Measurements from ENCODE around the gene TMTC3.
"Not testable (repeated sequence)": the region's sequence is repeated elsewhere in the genome, so short reads cannot be mapped to it uniquely, and the experiment has no call there.

TMTC3 gene

DNA sequence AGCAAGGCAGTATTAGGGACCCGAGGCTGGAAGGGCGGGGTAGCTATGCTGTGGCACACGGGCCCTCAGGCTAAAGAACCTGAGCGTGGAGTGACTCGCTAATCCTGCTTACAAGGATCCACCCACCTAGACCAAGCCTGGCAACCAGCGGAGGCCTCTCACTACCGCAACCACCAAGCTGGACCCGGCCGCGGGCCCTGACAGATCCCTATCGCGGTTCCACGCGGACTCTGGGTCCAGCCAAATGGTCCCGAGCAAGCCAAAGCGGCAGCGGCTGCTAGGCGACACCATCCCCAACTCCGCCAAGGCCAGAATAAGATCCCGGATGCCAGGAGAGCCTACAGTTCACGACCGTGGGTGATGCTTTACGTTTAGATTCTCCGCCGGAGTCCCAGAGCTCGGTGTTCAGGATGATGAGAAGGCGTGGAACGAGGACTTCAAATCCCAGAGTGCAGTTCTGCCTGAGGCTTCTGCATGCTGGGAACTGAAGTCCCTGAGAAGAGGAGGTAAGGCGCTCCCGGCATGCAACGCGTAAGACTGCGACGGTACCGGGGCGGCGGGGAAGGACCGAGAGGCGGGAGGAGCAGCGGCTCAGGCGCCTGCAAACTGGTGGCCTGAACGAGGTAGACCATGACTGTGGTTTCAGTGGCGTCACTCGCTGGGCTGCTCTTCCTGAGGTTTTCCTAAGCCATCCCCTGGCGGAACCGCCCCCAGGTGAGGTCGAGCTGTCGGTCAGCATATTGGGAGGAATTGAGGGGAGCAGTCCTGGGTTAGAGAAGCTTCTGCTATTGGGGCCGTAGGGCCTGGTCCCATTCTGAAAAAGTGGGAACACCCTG, at the start of gene TMTC3, which contains the start of gene CEP290:
Gene TMTC3, plus strand, starts transcription at position 534 of the 836 bp plus-strand sequence. CDS start 6,009 bp downstream, outside the sequence.
Gene CEP290, minus strand, starts transcription at position 315 of the 836 bp plus-strand sequence. CDS start 781 bp downstream, outside the sequence.
- peak; percentile 68 to 83 (median 78) for DNase-seq (ENCODE audit: low read depth in 4 of 4, low spot score in 1 of 4)

DNA sequence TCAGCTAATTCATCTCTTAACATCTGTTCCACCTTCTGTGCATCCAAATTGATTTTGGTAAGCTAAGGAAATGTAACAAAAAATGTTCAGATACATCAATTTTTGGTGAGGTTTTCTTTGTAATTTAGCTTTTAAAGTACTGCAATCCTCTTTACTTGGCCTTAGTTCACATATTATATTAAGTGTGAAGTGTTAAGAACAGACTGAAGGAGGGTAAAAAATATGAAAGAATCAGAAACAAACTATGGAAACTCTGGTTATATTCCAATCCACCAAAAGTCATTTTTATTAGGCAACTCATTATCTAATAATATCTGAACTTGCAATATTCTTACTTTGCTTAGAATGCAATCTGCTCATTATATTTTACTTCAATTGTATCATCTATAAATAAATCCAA, 49.3 kb upstream of the TMTC3 start:
- no peak for DNase-seq (ENCODE audit: low read depth in 4 of 4, low spot score in 1 of 4)

- DNase-seq (ENCODE audit: low read depth in 4 of 4, low spot score in 1 of 4), result no peak
Observed at GRCh38 chr12:88093573-88093972, 48.5 kb upstream of the TMTC3 start.

- no peak for DNase-seq (ENCODE audit: low read depth in 4 of 4, low spot score in 1 of 4)
Observed at GRCh38 chr12:88108021-88108420, 34.1 kb upstream of the TMTC3 start.

GRCh38 chr12:88111074-88111652, 30.9 kb upstream of the TMTC3 start:
- DNase-seq (ENCODE audit: low read depth in 4 of 4, low spot score in 1 of 4), result no peak

DNA sequence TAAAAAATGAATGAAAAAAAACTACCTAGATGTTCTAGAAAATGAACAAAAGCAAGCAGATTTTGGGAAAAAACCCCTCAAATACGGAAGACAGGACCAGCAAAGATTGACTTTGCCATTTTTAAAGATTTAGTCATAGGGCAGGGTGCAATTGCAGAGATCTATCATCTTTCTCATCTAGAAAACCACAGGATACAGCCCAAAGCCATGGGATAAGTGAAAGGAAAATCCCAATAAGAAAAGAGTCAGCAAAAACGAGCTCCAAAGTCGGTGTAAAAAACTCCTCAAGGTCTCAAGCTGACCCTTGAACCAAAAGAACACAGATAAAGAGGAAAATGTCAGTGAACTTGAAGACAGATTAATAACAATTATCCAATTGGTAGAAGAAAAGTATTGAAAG, 28.2 kb upstream of the TMTC3 start:
- DNase-seq (ENCODE audit: low read depth in 4 of 4, low spot score in 1 of 4), result no peak

DNA sequence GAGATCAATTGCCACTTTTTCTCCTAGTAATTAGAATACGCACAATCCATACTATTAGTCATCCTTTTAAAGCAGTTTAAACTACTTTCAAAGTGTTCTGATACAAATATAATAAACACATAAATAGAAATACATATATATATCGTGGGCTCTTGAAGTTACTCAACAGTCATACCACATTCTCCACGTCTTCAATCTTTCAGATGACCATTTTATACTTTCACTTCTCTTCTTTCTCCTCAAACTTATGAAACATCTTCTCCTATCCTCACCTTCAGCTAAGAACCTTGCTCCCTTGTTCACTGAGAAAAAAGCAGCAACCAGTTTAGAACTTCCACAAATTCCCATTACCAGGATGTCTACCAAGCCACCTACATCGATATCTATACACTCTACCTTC, 19.4 kb upstream of the TMTC3 start:
- no peak for DNase-seq (ENCODE audit: low read depth in 4 of 4, low spot score in 1 of 4)

GRCh38 chr12:88127099-88127498, 15.0 kb upstream of the TMTC3 start:
- no peak for DNase-seq (ENCODE audit: low read depth in 4 of 4, low spot score in 1 of 4)

GRCh38 chr12:88127855-88128254, 14.3 kb upstream of the TMTC3 start:
- DNase-seq (ENCODE audit: low read depth in 4 of 4, low spot score in 1 of 4), result no peak

DNA sequence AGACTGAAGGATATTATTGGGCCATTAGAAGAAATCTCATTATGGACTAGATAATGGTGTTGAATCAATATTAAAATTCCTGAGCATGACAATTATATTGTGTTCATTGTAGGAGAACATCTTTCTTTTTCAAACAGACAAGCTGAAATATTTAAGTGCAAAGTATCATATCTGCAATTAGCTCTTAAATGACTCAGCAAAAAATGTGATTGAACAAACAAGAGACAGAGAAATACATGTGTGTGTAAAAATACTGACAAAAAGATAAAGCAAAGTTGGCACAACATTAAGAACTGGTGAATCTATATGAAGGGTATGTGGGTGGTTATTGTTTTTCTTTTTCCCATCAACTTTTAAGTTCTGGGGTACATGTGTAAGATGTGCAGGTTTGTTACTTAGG, 9.7 kb upstream of the TMTC3 start:
- DNase-seq (ENCODE audit: low read depth in 4 of 4, low spot score in 1 of 4), result no peak

DNA sequence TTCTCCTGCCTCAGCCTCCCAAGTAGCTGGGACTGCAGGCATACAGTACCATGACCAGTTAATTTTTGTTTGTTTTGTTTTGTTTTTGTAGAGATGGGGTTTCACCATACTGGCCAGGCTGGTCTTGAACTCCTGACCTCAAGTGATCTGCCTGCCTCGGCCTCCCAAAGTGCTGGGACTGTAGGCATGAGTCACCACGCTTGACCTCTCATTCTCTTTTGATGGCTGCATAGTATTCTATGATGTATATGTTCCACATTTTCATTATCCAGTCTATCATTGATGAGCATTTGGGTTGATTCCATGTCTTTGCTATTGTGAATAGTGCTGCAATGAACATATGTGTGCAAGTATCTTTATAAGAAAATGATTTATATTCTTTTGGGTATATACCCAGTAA, 8.9 kb upstream of the TMTC3 start:
- DNase-seq (ENCODE audit: low read depth in 4 of 4, low spot score in 1 of 4), result not testable (repeated sequence)

DNA sequence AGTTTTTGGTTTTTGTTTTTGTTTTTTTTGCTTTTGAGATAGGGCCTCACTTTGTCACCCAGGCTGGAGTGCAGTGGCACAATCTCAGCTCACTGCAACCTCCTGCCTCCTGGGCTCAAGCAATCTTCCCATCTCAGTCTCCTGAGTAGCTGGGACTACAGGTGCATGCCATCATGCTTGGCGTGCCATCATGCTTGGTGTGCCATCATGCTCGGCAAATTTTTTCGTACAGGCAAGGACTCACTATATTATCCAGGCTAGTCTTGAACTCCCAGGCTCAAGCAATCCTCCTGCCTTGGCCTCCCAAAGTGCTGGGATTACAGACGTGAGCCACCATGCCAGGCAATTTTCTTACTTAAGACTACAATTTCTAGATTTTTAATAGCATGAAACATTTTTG, 2.4 kb upstream of the TMTC3 start:
- DNase-seq (ENCODE audit: low read depth in 4 of 4, low spot score in 1 of 4), result not testable (repeated sequence)

DNA sequence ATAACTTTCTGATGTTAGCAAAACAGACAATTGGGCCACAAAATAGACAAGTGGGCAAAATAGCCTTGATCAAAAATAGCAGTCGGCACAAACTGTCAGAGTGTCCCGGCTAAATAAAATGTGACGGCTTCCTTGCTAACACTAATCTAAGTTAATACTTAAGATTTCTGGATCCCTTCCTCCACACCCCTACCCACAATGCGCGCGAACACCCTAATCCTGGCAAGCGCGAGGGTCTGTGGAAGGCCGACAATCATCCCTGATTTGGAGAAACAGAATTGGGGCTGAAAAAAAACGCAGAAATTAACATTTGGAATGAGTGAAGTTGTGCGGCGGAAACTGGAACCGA, 708 bp upstream of the TMTC3 start:
- DNase-seq (ENCODE audit: low read depth in 4 of 4, low spot score in 1 of 4), result no peak

- DNase-seq (ENCODE audit: low read depth in 4 of 4, low spot score in 1 of 4), result peak in 3 of 4 experiments; percentile 3 to 9 (median 3)
Observed at GRCh38 chr12:88142610-88142991, 494 bp downstream of the TMTC3 start.

GRCh38 chr12:88144037-88144436, 1.9 kb downstream of the TMTC3 start:
- DNase-seq (ENCODE audit: low read depth in 4 of 4, low spot score in 1 of 4), result no peak

DNA sequence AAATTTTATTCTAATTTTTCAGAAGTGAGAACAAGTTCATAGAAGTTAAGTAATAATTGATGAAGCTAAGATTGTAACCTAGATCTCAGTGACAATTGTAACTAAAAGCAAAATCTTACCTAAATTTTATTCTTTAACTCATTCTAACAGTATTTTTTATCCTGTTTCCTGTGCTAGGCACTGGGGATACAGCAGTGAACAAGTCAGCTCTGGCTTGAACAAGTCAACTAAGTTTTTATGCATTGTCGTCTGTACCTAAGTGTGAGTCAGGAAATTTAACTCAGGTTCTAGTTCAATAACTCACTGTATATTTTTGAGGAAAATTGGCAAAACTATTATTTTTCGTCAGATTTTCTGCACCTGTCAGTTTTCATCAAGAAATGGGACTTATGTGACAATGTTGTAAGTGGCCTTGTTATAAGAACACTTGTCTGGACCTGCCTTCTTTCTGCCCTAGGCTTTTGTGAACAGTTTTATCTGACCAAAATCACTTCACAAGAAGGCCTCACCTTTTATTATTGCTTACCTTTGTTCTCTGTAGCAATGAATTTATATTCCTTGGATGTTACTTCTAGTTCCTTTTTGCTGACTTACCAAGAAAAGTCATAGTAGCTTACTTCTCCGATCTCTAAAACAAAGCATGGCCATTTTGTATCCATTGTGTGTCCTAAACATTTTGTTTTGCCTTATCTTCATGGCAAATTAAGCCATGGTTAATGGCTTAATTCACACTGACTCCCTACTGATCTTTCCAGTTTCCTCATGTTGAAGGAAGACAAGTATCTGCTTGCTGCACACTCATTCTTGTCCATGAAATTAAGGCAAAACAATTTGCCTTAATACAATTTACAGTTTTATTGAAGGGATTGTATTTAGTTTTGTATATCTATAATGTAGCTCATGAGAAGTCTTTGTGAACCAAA, 2.7 kb downstream of the TMTC3 start:
- no peak for DNase-seq (ENCODE audit: low read depth in 4 of 4, low spot score in 1 of 4)

DNA sequence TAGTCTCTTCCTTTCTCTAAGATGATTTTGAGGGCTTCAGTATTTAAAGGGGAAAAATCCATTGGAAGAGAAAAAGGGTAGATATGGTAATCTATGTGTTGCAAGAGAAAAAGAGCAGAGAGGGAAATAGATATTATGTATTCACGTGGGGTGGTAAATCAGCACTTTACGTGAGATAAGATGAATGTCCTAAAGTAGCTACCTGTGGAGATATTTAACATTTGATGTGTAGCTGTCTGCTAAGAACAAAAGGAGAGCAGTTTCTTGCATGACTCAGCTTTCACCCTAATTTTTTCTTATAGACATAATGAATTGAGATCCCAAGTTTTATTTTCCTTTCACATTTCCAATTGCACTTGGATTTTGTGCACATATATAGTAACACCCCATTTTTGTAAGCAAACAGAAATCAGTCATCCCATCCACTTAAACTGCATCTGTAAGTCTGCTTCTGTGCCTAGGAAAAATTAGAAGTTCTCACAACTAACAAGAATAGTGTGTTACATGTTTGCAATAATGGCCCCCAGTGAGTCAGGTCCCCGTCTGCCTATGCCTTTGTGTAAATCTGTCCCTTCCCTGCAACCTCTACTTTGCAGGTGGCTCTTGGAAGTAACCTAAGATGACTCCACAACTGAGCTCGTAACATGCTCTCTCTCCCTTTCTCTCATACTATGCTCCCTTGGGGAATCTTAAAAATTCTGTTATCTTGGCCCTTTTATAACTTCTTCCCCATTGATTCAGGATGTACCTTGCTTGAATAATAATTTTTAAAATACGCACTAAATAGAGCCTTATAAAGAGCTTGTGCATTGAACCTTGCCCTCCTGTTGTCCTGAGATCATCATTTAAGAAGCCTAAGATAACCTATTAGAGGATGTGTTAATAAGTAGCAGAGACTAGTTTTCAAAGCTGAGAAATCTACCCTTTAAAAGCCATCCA, 3.7 kb downstream of the TMTC3 start:
- no peak for DNase-seq (ENCODE audit: low read depth in 4 of 4, low spot score in 1 of 4)

DNA sequence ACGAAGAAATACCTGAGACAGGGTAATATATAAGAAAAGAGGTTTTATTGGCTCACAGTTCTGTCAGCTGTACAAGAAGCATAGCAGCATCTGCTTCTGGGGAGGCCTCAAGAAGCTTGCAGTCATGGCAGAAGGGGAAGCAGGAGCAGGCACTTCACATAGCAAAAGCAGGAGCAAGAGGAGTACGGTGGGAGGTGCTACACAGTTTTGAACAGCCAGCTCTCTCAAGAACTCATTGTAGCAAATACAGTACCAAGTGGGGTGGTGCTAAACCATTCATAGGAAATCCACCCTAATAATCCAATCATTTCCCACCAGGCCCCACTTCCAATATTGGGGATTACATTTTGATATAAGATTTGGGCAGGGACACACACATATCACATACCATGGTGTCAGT, 8.0 kb downstream of the TMTC3 start:
- DNase-seq (ENCODE audit: low read depth in 4 of 4, low spot score in 1 of 4), result no peak

DNA sequence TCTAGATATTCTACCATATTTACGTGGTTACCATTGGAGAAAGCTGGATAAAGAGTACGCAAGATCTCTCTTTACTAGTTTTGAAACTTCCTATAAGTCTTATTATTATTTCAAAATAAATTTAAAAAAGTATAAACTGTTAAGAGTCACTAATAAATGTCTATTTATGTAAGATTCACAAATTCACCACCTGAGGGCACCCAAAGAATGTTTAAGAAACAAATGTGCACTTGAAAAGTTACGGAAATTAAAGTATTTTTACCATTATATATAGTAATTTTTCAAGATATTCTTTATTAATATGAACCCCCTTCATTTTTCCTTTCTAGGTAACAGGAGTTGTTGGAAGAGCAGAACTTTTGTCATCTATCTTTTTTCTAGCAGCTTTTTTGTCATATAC, 11.9 kb downstream of the TMTC3 start:
- no peak for DNase-seq (ENCODE audit: low read depth in 4 of 4, low spot score in 1 of 4)

GRCh38 chr12:88156075-88156654, 14.1 kb downstream of the TMTC3 start:
- DNase-seq (ENCODE audit: low read depth in 4 of 4, low spot score in 1 of 4), result no peak

Data from stimulated activated CD4-positive, alpha-beta T cell treated with anti-CD3 and anti-CD28 coated beads, Interleukin-1b, Interleukin-23, amount 100 ng/mL, for 24 hours (primary cell).